Cardiac fibroblast (primary cell): ENCODE measurements around the gene ROR2.

Experiments used
- DNase-seq, 2 donors: peaks; one replicate each; pipeline versions ENCODE4 v3.0.0 to v3.0.0-alpha.2; 2010; ENCODE audit warnings: low read depth in 2 of 2
- H3K4me3 ChIP-seq, 2 donors: replicated peaks in 1 of 2; 1 replicate in 1 of 2; 2 replicates in 1 of 2; pipeline ENCODE4 v1.5.1; 2011; ENCODE audit warnings: low read depth in 2 of 2, low read length in 2 of 2, mild to moderate bottlenecking in 2 of 2, moderate library complexity in 1 of 2
- CTCF ChIP-seq: IDR thresholded peaks from one replicate; pipeline ENCODE4 v1.5.1; 2011; ENCODE audit warnings: low read depth, mild to moderate bottlenecking, low read length, inconsistent platforms

The ROR2 gene

GRCh38 chr9:91741522-91741921, 208.5 kb downstream of the ROR2 start:
- no peak overlapping the region for H3K4me3 ChIP-seq
- peak; percentile 72 for DNase-seq
- no peak for TF ChIP-seq CTCF

GRCh38 chr9:91740701-91741100, 209.3 kb downstream of the ROR2 start:
- no peak overlapping the region for H3K4me3 ChIP-seq
- DNase-seq: peak; percentile 64 to 85
- TF ChIP-seq CTCF: peak; percentile 27

- TF ChIP-seq CTCF: no peak
- no peak for DNase-seq
- no peak overlapping the region for H3K4me3 ChIP-seq
These were observed 213.0 kb downstream of the ROR2 start for GRCh38 chr9:91736898-91737601.

- TF ChIP-seq CTCF: no peak
- H3K4me3 ChIP-seq: no peak overlapping the region
- no peak for DNase-seq
These were observed 213.7 kb downstream of the ROR2 start for GRCh38 chr9:91736311-91736710.

- DNase-seq: no peak
- TF ChIP-seq CTCF: no peak
- no peak overlapping the region for H3K4me3 ChIP-seq
These were observed 215.0 kb downstream of the ROR2 start for GRCh38 chr9:91735049-91735448.

GRCh38 chr9:91734371-91734981, 215.6 kb downstream of the ROR2 start:
- peak; percentile 57 to 74 for DNase-seq
- peak; percentile 97 for TF ChIP-seq CTCF
- H3K4me3 ChIP-seq: no peak overlapping the region
